ENCODE measurements around the gene CDK5R1.

The CDK5R1 gene

GRCh38 chr17:32525122-32525521 lies 38.3 kb downstream of the CDK5R1 start:
- Histone ChIP-seq H3K9ac (ENCODE audit: low read length) (no peak overlapping the region), H3K9me2 (replicated peaks; ENCODE audit: insufficient read depth, low read length) (no peaks in the 10 kb centered on the region), H3K9me3 (replicated peaks; ENCODE audit: insufficient read depth, low read length) (no peaks in the 10 kb centered on the region), H3K4me1 (ENCODE audit: low read length) (peaks cover 25% of the 10 kb centered on the region), H3K4me3 (ENCODE audit: low read length) (no peak overlapping the region), H3K4me2 (ENCODE audit: low read depth, low read length) (no peak overlapping the region), H2AFZ (ENCODE audit: low read length) (no peak overlapping the region), H3F3A (ENCODE audit: insufficient read depth, low read length) (peaks cover 18% of the 10 kb centered on the region), H3K79me2 (ENCODE audit: low read length) (peaks cover 3% of the 10 kb centered on the region; the same call in 1 of the 2 replicates), H3K36me3 (replicated peaks; ENCODE audit: insufficient read depth, low read length) (no peaks in the 10 kb centered on the region), H3K27me3 (replicated peaks; ENCODE audit: insufficient read depth, low read length) (no peaks in the 10 kb centered on the region), H4K20me1 (ENCODE audit: insufficient read depth, low read length) (peaks cover 3% of the 10 kb centered on the region; the same call in 1 of the 2 replicates), H3K27ac (ENCODE audit: low read length) (no peak overlapping the region)
- no peak for DNase-seq
- TF ChIP-seq EZH2 (optimal IDR thresholded peaks at IDR 0.05; ENCODE audit: low read depth, low read length) (no peak), EZH2phosphoT487 (IDR thresholded peaks at IDR 0.05; ENCODE audit: low read length) (no peak)
- TF ChIP-seq, protein P1, sequence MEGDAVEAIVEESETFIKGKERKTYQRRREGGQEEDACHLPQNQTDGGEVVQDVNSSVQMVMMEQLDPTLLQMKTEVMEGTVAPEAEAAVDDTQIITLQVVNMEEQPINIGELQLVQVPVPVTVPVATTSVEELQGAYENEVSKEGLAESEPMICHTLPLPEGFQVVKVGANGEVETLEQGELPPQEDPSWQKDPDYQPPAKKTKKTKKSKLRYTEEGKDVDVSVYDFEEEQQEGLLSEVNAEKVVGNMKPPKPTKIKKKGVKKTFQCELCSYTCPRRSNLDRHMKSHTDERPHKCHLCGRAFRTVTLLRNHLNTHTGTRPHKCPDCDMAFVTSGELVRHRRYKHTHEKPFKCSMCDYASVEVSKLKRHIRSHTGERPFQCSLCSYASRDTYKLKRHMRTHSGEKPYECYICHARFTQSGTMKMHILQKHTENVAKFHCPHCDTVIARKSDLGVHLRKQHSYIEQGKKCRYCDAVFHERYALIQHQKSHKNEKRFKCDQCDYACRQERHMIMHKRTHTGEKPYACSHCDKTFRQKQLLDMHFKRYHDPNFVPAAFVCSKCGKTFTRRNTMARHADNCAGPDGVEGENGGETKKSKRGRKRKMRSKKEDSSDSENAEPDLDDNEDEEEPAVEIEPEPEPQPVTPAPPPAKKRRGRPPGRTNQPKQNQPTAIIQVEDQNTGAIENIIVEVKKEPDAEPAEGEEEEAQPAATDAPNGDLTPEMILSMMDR (IDR thresholded peaks at IDR 0.05; ENCODE audit: low read length) = no peak

DNA sequence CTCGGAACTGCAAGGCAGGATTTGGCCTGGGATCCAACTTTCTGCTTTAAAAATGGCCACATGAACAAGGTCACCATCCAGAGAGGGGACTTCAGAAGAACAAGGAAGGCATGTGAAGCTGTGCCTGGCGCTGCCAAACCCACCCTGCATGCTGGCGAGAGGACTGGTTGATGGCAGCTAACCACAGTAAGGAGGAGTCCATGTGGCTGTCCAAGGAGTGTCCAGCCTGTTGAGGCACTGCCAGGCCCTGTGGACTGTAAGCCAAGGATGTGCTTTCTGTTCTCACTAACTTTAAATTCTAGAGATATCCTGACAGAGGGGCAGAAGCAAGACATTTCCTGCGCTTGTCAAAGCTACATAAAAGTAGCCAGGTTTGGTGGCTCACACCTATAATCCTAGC lies 40.4 kb downstream of the CDK5R1 start:
- Histone ChIP-seq H3K9ac (ENCODE audit: low read length) (no peak overlapping the region), H3K27ac (ENCODE audit: low read length) (no peak overlapping the region), H3K36me3 (replicated peaks; ENCODE audit: insufficient read depth, low read length) (no peaks in the 10 kb centered on the region), H3K79me2 (ENCODE audit: low read length) (peaks cover 3% of the 10 kb centered on the region; the same call in 1 of the 2 replicates), H4K20me1 (ENCODE audit: insufficient read depth, low read length) (peaks cover 3% of the 10 kb centered on the region; the same call in 1 of the 2 replicates), H2AFZ (ENCODE audit: low read length) (no peak overlapping the region), H3K9me3 (replicated peaks; ENCODE audit: insufficient read depth, low read length) (no peaks in the 10 kb centered on the region), H3K9me2 (replicated peaks; ENCODE audit: insufficient read depth, low read length) (no peaks in the 10 kb centered on the region), H3K4me1 (ENCODE audit: low read length) (peaks cover 25% of the 10 kb centered on the region), H3F3A (ENCODE audit: insufficient read depth, low read length) (peaks cover 18% of the 10 kb centered on the region), H3K4me3 (ENCODE audit: low read length) (no peak overlapping the region), H3K4me2 (ENCODE audit: low read depth, low read length) (no peak overlapping the region), H3K27me3 (replicated peaks; ENCODE audit: insufficient read depth, low read length) (no peaks in the 10 kb centered on the region)
- DNase-seq = no peak
- TF ChIP-seq EZH2phosphoT487 (IDR thresholded peaks at IDR 0.05; ENCODE audit: low read length) = no peak
- TF ChIP-seq, protein P1 (IDR thresholded peaks at IDR 0.05; ENCODE audit: low read length) = no peak
- TF ChIP-seq EZH2 (optimal IDR thresholded peaks at IDR 0.05; ENCODE audit: low read depth, low read length) = no peak

DNA sequence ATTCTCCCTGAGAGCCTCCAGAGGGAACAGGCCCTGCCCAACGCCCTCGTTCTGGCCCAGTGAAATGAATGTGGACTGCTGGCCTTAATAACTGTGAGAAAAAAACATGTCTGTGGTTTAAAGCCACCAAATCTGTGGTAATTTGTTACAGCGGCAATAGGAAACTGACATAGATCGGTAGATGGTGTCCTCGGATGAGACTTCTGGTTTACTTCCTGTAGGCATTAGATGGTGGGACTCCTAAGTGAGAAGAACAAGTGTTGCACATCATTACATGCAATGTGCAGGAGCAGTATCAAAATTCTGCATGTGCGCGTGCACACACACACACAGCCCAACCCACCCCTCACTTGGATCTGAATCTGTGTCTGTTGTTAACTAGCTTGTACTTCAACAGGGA lies 42.0 kb downstream of the CDK5R1 start:
- Histone ChIP-seq H3K79me2 (ENCODE audit: low read length) (no peaks in the 10 kb centered on the region), H2AFZ (ENCODE audit: low read length) (no peak overlapping the region), H3K4me3 (ENCODE audit: low read length) (no peak overlapping the region), H3K36me3 (replicated peaks; ENCODE audit: insufficient read depth, low read length) (no peaks in the 10 kb centered on the region), H3K9me2 (replicated peaks; ENCODE audit: insufficient read depth, low read length) (no peaks in the 10 kb centered on the region), H3K9ac (ENCODE audit: low read length) (no peak overlapping the region), H4K20me1 (ENCODE audit: insufficient read depth, low read length) (no peaks in the 10 kb centered on the region; the same call in 1 of the 2 replicates), H3K4me1 (ENCODE audit: low read length) (peaks cover 13% of the 10 kb centered on the region), H3K4me2 (ENCODE audit: low read depth, low read length) (no peak overlapping the region), H3K9me3 (replicated peaks; ENCODE audit: insufficient read depth, low read length) (no peaks in the 10 kb centered on the region), H3F3A (ENCODE audit: insufficient read depth, low read length) (peaks cover 9% of the 10 kb centered on the region), H3K27ac (ENCODE audit: low read length) (no peak overlapping the region), H3K27me3 (replicated peaks; ENCODE audit: insufficient read depth, low read length) (no peaks in the 10 kb centered on the region)
- TF ChIP-seq, protein P1 (IDR thresholded peaks at IDR 0.05; ENCODE audit: low read length) = no peak
- TF ChIP-seq EZH2phosphoT487 (IDR thresholded peaks at IDR 0.05; ENCODE audit: low read length) (no peak), EZH2 (optimal IDR thresholded peaks at IDR 0.05; ENCODE audit: low read depth, low read length) (no peak)
- DNase-seq = no peak
